Kidney (tissue), 14 donors: Measurements from ENCODE around the gene DEGS1. TPM values are rescaled to one million over a fixed set of nuclear protein-coding genes. Genes with fewer than 3 reads are reported as not detected.

Experiments
- DNase-seq, 5 donors: peaks; one replicate each; pipeline ENCODE4 v3.0.0-alpha.2; 2013 to 2020
- FAIRE-seq: peaks from 2 replicates; lab custom pipeline; 2012; peaks lifted over from hg19 to GRCh38; lab: Jason Lieb, UNC
- H3K27ac ChIP-seq, 2 donors: one replicate each; pipeline ENCODE4 v1.7.0; 2013; ENCODE audit warnings: low read depth in 2 of 2, low read length in 2 of 2, inconsistent platforms in 1 of 2
- H3K27me3 ChIP-seq: one replicate; pipeline ENCODE4 v1.7.1; 2013; ENCODE audit warnings: low read length, inconsistent platforms; ENCODE audit not compliant: control insufficient read depth, insufficient read depth
- H3K36me3 ChIP-seq, 3 donors: one replicate each; pipeline versions ENCODE4 v1.7.0 to v1.7.1; 2013; ENCODE audit warnings: low read length in 3 of 3, control low read depth in 1 of 3, inconsistent platforms in 1 of 3; ENCODE audit not compliant: insufficient read depth in 3 of 3, control insufficient read depth in 2 of 3
- H3K4me1 ChIP-seq, 3 donors: one replicate each; pipeline versions ENCODE4 v1.7.0 to v1.7.1; 2013; ENCODE audit warnings: low read length in 3 of 3, inconsistent platforms in 1 of 3, low read depth in 1 of 3; ENCODE audit not compliant: control insufficient read depth in 2 of 3, insufficient read depth in 2 of 3
- H3K4me3 ChIP-seq, 3 donors: one replicate each; pipeline versions ENCODE4 v1.7.0 to v1.8.1; 2013; ENCODE audit warnings: low read length in 3 of 3, control low read depth in 1 of 3, inconsistent platforms in 1 of 3
- H3K9ac ChIP-seq, 3 donors: one replicate each; pipeline versions ENCODE4 v1.7.0 to v1.7.1; 2013; ENCODE audit warnings: low read length in 3 of 3, control low read depth in 1 of 3, inconsistent platforms in 1 of 3
- H3K9me3 ChIP-seq, 3 donors: one replicate each; pipeline versions ENCODE4 v1.7.0 to v1.7.1; 2013; ENCODE audit warnings: low read length in 3 of 3, control low read depth in 1 of 3, inconsistent platforms in 1 of 3; ENCODE audit not compliant: control insufficient read depth in 2 of 3, insufficient read depth in 1 of 3
- CTCF ChIP-seq: IDR thresholded peaks from 3 replicates; pipeline ENCODE4 v1.5.1; 2012; ENCODE audit warnings: mild to moderate bottlenecking, moderate library complexity, borderline replicate concordance; ENCODE audit not compliant: insufficient read depth; ENCODE audit errors: extremely low read depth
- intact Hi-C: fragments of 100-400 bp; cut with DNase I; formaldehyde crosslinking; loops from one replicate; pipeline ENCODE4 v1.11.1; 2022
- polyA plus RNA-seq: library from polyadenylated mRNA; stranded (reverse); fragments of 350-450 nt; fragmentation: Illumina TruSeq; extraction: RNeasy Lipid Tissue Mini Kit (QIAGEN cat#74804); gene quantifications from one replicate; pipeline ENCODE4 v1.2.3, GENCODE V29; 2014; ENCODE audit warnings: low read depth, low replicate concordance; ENCODE audit not compliant: insufficient read depth
- total RNA-seq: library from RNA; stranded (reverse); fragmentation: NEBNext Ultra II Directional; extraction: Animal tissue kit (Norgen Biotek cat#: 25700); gene quantifications from one replicate; pipeline ENCODE4 v1.2.1, GENCODE V29; 2021
- donor health status: control.
- donor health status: control.
- donor health status: control.
- donor health status: control.
- donor health status: control.
- donor health status: DM: yes; HTN: yes; CAD: no.
- donor health status: Normal renal cell carcinoma (clear cell type).

DEGS1 gene
- total and polyA plus RNA-seq, 2 donors from 2014 or later = 32.5 to 83.1 TPM

- FAIRE-seq = no peak
- peaks cover 0 to 7% (median 3%) of the 10 kb centered on the region in 3 donors for H3K4me1 ChIP-seq
- no peak for DNase-seq
- intact Hi-C loops = no loop called here
- H3K36me3 ChIP-seq = peaks cover 2 to 6% (median 2%) of the 10 kb centered on the region in 3 donors
- H3K9me3 ChIP-seq = no peaks in the 10 kb centered on the region
- no peaks in the 10 kb centered on the region for H3K27me3 ChIP-seq
- no peak for TF ChIP-seq CTCF
- H3K9ac ChIP-seq = no peak overlapping the region
- H3K27ac ChIP-seq = no peak overlapping the region
- no peak overlapping the region for H3K4me3 ChIP-seq
These were observed 9.2 kb downstream of the DEGS1 start for GRCh38 chr1:224192082-224192788.

GRCh38 chr1:224193319-224193966 is 10.4 kb downstream of the DEGS1 start:
- Histone ChIP-seq H3K9ac (no peak overlapping the region), H3K27ac (no peak overlapping the region), H3K4me3 (no peak overlapping the region), H3K27me3 (no peaks in the 10 kb centered on the region), H3K4me1 (peaks cover 0 to 9% (median 4%) of the 10 kb centered on the region in 3 donors), H3K9me3 (no peaks in the 10 kb centered on the region), H3K36me3 (peaks cover 2 to 6% (median 2%) of the 10 kb centered on the region in 3 donors)
- no peak for FAIRE-seq
- no peak for TF ChIP-seq CTCF
- no peak for DNase-seq
- intact Hi-C loops = no loop called here

GRCh38 chr1:224196813-224197600 is 14.0 kb downstream of the DEGS1 start:
- no peaks in the 10 kb centered on the region for H3K9me3 ChIP-seq
- peaks cover 0 to 13% (median 9%) of the 10 kb centered on the region in 3 donors for H3K4me1 ChIP-seq
- no peaks in the 10 kb centered on the region for H3K27me3 ChIP-seq
- DNase-seq (peak in 1 of 5 donors; percentile 22), FAIRE-seq (no peak)
- no peak overlapping the region for H3K4me3 ChIP-seq
- intact Hi-C loops = no loop called here
- H3K27ac ChIP-seq = peak overlapping the region; percentile 15 to 17
- no peak overlapping the region for H3K9ac ChIP-seq
- no peak for TF ChIP-seq CTCF
- peaks cover 0 to 6% (median 2%) of the 10 kb centered on the region in 3 donors for H3K36me3 ChIP-seq
